ENCODE results near the gene ADRB2.

- TF ChIP-seq TAF1 (IDR thresholded peaks at IDR 0.05; ENCODE audit: borderline replicate concordance, low read depth, low read length) = no peak
- TF ChIP-seq CTCF (IDR thresholded peaks at IDR 0.05 in 2 of 3, conservative IDR thresholded peaks at IDR 0.05 in 1 of 3; ENCODE audit: control insufficient read depth in 2 of 3, extremely low read depth in 1 of 3, insufficient read depth in 1 of 3, low read depth in 3 of 3, low read length in 3 of 3) = no peak
- TF ChIP-seq SIN3A (IDR thresholded peaks at IDR 0.05; ENCODE audit: low read depth, low read length) = no peak
- TF ChIP-seq ELK1 (IDR thresholded peaks at IDR 0.05; ENCODE audit: low read depth, low read length) = no peak
- no peak for TF ChIP-seq POLR2A (IDR thresholded peaks at IDR 0.05; ENCODE audit: low read depth, low read length)
- no peak for TF ChIP-seq E2F8 (IDR thresholded peaks at IDR 0.05; ENCODE audit: low read depth, partially characterized antibody)
- no peak for TF ChIP-seq ZNF622 (IDR thresholded peaks at IDR 0.05)
- no peak for TF ChIP-seq USF1 (IDR thresholded peaks at IDR 0.05; ENCODE audit: borderline replicate concordance, extremely low read length, insufficient read depth, low read depth, low read length)
- no peak for TF ChIP-seq HCFC1 (IDR thresholded peaks at IDR 0.05; ENCODE audit: low read length)
- no peak for TF ChIP-seq ZZZ3 (IDR thresholded peaks at IDR 0.05; ENCODE audit: control insufficient read depth, insufficient read length, low read depth)
- TF ChIP-seq NBN (IDR thresholded peaks at IDR 0.05) = no peak
These were observed 31.1 kb downstream of the ADRB2 start for GRCh38 chr5:148857474-148857873.

All from GM12878 (cell line).